ENCODE results near the gene FOLR2.

Gene FOLR2

DNA sequence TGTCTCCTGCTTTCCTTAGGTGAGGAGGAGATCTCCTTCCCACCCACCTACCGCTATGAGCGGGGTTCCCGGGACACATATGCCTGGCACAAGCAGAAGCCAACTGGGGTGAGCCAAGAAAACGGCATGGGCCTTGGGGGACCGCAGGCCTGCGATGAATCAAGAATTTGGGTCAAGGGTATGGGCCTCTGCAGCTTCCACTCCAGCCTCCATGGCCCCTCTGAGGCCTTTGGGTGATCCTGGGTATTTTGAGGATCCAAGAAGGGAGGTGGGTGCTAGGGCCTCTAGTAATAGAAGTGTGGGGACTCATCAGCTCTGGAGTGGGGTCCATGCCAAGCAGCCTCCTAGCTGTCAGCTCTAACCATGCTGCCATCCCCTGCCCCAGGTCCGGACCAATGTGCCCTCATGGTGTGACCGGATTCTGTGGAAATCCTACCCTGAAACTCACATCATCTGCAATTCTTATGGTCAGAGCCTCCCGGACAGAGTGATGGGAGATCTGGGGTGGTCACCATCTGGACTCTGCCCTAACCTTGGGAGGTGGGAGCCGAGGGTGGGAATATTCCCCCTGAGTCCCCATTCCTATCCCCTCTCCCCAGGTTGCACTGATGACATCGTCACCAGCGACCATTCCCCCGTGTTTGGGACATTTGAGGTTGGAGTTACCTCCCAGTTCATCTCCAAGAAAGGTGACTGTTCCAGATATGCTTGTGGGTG lies 16.6 kb downstream of the FOLR2 start:
- TF ChIP-seq, protein P1, sequence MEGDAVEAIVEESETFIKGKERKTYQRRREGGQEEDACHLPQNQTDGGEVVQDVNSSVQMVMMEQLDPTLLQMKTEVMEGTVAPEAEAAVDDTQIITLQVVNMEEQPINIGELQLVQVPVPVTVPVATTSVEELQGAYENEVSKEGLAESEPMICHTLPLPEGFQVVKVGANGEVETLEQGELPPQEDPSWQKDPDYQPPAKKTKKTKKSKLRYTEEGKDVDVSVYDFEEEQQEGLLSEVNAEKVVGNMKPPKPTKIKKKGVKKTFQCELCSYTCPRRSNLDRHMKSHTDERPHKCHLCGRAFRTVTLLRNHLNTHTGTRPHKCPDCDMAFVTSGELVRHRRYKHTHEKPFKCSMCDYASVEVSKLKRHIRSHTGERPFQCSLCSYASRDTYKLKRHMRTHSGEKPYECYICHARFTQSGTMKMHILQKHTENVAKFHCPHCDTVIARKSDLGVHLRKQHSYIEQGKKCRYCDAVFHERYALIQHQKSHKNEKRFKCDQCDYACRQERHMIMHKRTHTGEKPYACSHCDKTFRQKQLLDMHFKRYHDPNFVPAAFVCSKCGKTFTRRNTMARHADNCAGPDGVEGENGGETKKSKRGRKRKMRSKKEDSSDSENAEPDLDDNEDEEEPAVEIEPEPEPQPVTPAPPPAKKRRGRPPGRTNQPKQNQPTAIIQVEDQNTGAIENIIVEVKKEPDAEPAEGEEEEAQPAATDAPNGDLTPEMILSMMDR (conservative IDR thresholded peaks at IDR 0.05; ENCODE audit: low read depth, low read length), result no peak
- no peak for DNase-seq (ENCODE audit: low read depth)
- H3K4me3 ChIP-seq (ENCODE audit: low read length), result no peak overlapping the region

DNA sequence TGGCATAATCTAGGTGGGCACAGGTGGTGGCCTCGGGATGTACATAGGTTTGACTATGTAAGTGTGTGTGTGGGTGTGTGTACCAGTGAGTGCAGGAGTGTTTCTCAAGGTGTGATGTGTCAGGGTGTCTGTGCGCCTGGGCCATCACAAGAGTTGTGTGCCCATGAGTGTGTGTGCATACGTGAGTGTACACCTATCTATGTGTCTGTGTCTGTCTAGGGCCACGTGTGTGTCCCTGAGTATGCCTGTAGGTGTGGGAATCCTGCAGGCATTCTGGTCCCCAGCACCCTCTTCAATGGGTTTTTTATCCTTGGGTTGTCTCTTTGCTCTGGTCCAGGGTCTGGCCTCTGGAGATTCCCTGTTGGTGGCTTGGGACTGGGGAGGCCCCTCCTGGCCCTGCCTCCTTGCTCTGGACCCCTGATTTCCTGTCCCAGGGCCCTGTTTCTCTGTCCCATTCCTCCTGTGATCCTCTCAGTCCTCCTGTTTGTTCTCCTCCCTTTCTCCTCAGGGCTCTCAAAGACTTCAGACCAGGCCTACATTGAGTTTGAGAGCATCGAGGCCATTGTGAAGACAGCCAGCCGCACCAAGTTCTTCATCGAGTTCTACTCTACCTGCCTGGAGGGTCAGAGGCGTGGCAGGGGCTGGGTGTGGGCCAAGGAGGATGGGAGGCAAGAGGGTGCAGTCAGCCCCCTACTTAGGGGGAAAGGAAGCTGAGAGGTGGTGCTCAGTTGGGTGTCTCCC lies 17.3 kb downstream of the FOLR2 start:
- TF ChIP-seq, protein P1 (conservative IDR thresholded peaks at IDR 0.05; ENCODE audit: low read depth, low read length), result no peak
- no peak for DNase-seq (ENCODE audit: low read depth)
- H3K4me3 ChIP-seq (ENCODE audit: low read length), result no peak overlapping the region

DNA sequence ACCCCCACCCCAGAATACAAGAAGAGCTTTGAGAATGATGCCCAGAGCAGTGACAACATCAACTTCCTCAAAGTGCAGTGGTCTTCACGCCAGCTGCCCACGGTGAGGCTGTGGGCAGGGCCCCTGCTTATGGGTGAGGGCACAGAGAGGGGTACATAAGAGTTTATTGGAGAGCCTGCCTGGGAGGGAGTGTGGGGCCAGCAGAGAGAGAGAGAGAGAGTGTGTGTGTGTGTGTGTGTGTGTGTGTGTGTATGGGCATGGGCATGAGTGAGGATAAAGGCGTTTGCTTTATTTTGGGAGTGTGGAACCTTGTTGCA lies 17.9 kb downstream of the FOLR2 start:
- no peak overlapping the region for H3K4me3 ChIP-seq (ENCODE audit: low read length)
- TF ChIP-seq, protein P1 (conservative IDR thresholded peaks at IDR 0.05; ENCODE audit: low read depth, low read length), result no peak
- DNase-seq (ENCODE audit: low read depth), result no peak

DNA sequence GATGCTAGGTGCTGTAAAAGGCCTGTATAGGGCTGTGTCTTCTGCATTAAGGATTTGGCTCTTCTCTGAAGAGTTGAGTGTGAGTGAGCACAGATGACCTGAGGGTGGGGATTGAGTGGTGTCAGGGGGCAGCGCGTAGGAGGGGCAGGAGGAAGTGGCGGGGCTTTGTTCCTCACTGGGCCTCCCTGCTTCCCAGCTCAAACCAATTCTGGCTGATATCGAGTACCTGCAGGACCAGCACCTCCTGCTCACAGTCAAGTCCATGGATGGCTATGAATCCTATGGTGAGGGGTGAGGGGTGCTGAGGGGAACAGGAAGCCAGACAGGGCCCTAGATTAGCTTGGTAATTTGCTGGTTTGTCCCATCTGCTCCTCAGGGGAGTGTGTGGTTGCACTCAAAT lies 18.3 kb downstream of the FOLR2 start:
- H3K4me3 ChIP-seq (ENCODE audit: low read length), result no peak overlapping the region
- no peak for DNase-seq (ENCODE audit: low read depth)
- TF ChIP-seq, protein P1 (conservative IDR thresholded peaks at IDR 0.05; ENCODE audit: low read depth, low read length), result no peak

DNA sequence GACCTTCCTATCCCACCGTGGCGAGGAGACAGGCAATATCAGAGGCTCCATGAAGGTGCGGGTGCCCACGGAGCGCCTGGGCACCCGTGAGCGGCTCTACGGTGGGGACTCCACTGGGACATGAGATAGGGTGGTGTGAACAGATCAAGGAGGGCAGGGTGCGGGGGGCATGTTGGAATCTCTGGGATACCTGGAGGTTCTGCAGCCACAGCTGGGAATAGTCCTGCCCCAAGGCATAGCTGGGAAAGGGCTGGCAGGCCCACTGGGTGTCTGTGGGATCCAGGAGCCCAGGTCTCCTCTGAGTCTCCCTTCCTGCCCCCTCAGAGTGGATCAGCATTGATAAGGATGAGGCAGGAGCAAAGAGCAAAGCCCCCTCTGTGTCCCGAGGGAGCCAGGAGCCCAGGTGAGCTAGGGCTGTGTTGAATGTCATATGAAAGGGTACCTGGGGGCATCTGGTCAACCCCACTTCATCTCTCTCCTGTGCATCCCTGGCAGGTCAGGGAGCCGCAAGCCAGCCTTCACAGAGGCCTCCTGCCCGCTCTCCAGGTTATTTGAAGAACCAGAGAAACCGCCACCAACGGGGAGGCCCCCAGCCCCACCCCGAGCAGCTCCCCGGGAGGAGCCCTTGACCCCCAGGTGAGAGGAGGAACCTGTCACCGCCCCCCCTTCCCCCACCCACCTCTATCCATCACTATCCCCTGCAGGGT lies 18.9 kb downstream of the FOLR2 start:
- DNase-seq (ENCODE audit: low read depth), result no peak
- TF ChIP-seq, protein P1 (conservative IDR thresholded peaks at IDR 0.05; ENCODE audit: low read depth, low read length), result no peak
- no peak overlapping the region for H3K4me3 ChIP-seq (ENCODE audit: low read length)

DNA sequence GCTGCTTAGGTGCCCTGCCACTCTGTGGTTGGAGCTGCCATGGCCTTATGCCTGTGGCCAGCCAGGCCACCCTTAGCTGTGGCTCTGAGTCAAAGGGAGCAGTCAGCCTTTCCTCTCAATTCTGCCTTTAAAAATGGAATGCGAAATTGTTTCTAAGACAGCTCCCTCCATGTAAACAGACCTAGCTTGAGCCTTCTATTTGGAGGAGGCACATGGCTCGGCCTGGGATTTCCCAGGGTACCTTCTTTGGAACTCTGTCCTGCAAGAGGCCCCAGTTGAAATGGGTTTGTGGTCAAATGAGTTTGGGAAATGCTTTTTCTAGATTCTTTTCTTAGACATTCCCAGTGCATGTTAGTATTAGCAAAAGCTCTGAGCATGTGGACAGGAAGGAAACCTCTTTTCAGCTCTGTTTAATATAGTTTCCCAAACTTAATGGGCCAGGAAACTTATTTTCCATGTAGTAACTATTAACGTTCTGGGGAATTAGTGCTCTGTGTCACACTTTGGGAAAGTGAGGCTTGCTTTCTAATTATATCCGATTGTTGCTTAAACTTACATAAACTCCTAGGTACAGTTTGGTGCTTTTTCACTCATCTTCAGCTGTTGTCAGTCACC lies 19.6 kb downstream of the FOLR2 start:
- DNase-seq (ENCODE audit: low read depth), result no peak
- TF ChIP-seq, protein P1 (conservative IDR thresholded peaks at IDR 0.05; ENCODE audit: low read depth, low read length), result no peak

More for the DNA sequence above, 19.6 kb downstream of the FOLR2 start:
- H3K4me3 ChIP-seq (ENCODE audit: low read length), result no peak overlapping the region

Data from retinal pigment epithelial cell (primary cell).